Fibroblast of lung (primary cell): ENCODE data around the gene GP5. TPM values are rescaled to one million over a fixed set of nuclear protein-coding genes. Genes with fewer than 3 reads are reported as not detected.

Source experiments
- DNase-seq, 2 donors: peaks; one replicate each; pipeline versions ENCODE4 v3.0.0 to v3.0.0-alpha.2; 2010; ENCODE audit warnings: low read depth in 2 of 2
- H2AFZ ChIP-seq: 2 replicates; pipeline ENCODE4 v1.5.1; 2012; ENCODE audit warnings: low read length, control low read depth, inconsistent platforms
- H3K27ac ChIP-seq: 2 replicates; pipeline ENCODE4 v1.5.1; 2011; ENCODE audit warnings: low read length, control low read depth; ENCODE audit not compliant: insufficient read depth
- H3K27me3 ChIP-seq: 2 replicates; pipeline ENCODE4 v1.5.1; 2011; ENCODE audit warnings: mild to moderate bottlenecking, low read length; ENCODE audit not compliant: control insufficient read depth, insufficient read depth
- H3K36me3 ChIP-seq: 2 replicates; pipeline ENCODE4 v1.5.1; 2011; ENCODE audit warnings: low read length; ENCODE audit not compliant: control insufficient read depth, insufficient read depth
- H3K4me1 ChIP-seq: 2 replicates; pipeline ENCODE4 v1.5.1; 2011; ENCODE audit warnings: low read length; ENCODE audit not compliant: control insufficient read depth, insufficient read depth; ENCODE audit errors: extremely low read depth
- H3K4me2 ChIP-seq: 2 replicates; pipeline ENCODE4 v1.5.1; 2011; ENCODE audit warnings: low read length, control low read depth; ENCODE audit not compliant: insufficient read depth; ENCODE audit errors: extremely low read depth
- H3K4me3 ChIP-seq, 4 experiments: fragments of 200-600 bp in 1 of 4; sonication (generic) in 1 of 4; replicated peaks in 1 of 4; 2 replicates each; pipeline ENCODE4 v1.5.1; 2011 to 2016; ENCODE audit warnings: low read length in 4 of 4, low read depth in 3 of 4, mild to moderate bottlenecking in 3 of 4, control low read depth in 2 of 4, inconsistent platforms in 1 of 4, mixed read lengths in 1 of 4; ENCODE audit not compliant: insufficient read depth in 1 of 4; ENCODE audit errors: control extremely low read depth in 1 of 4
- H3K79me2 ChIP-seq: 2 replicates; pipeline ENCODE4 v1.5.1; 2012; ENCODE audit warnings: mild to moderate bottlenecking, low read length, inconsistent platforms; ENCODE audit not compliant: control insufficient read depth, insufficient read depth
- H3K9ac ChIP-seq: 2 replicates; pipeline ENCODE4 v1.5.1; 2011; ENCODE audit warnings: mild to moderate bottlenecking, low read length, control low read depth; ENCODE audit not compliant: insufficient read depth
- H3K9me3 ChIP-seq: 2 replicates; pipeline ENCODE4 v1.5.1; 2012; ENCODE audit warnings: low read depth, low read length; ENCODE audit not compliant: control insufficient read depth, insufficient read depth
- H4K20me1 ChIP-seq: 2 replicates; pipeline ENCODE4 v1.5.1; 2011; ENCODE audit warnings: low read length; ENCODE audit not compliant: control insufficient read depth, insufficient read depth; ENCODE audit errors: extremely low read depth
- CTCF ChIP-seq, 2 donors: IDR thresholded peaks in 1 of 2; conservative IDR thresholded peaks in 1 of 2; 1 replicate in 1 of 2; 2 replicates in 1 of 2; pipeline ENCODE4 v1.5.1; 2011 to 2012; ENCODE audit warnings: low read length in 2 of 2, control low read depth in 1 of 2, inconsistent platforms in 1 of 2, low read depth in 1 of 2, mild to moderate bottlenecking in 1 of 2
- EZH2 ChIP-seq: IDR thresholded peaks from 2 replicates; pipeline ENCODE4 v1.5.1; 2012; ENCODE audit warnings: low read length, control low read depth, mild to moderate bottlenecking; ENCODE audit errors: missing control alignments
- polyA plus RNA-seq, 2 donors: library from polyadenylated mRNA; depleted of rRNA in 1 of 2; stranded (reverse) in 1 of 2; unstranded in 1 of 2; fragments of >200 nt; gene quantifications; 2 replicates each; pipeline ENCODE4 v1.2.1, GENCODE V29; 2011 to 2012; ENCODE audit warnings: missing spikeins in 1 of 2
- total RNA-seq: library from RNA; depleted of rRNA; stranded (reverse); fragments of >200 nt; gene quantifications from 2 replicates; pipeline ENCODE4 v1.2.1, GENCODE V29; 2014

The GP5 gene
- total and polyA plus RNA-seq, 2 donors (not counting 1 experiment from before 2014, with no cell fraction given) = 0.06 to 0.17 TPM

DNA sequence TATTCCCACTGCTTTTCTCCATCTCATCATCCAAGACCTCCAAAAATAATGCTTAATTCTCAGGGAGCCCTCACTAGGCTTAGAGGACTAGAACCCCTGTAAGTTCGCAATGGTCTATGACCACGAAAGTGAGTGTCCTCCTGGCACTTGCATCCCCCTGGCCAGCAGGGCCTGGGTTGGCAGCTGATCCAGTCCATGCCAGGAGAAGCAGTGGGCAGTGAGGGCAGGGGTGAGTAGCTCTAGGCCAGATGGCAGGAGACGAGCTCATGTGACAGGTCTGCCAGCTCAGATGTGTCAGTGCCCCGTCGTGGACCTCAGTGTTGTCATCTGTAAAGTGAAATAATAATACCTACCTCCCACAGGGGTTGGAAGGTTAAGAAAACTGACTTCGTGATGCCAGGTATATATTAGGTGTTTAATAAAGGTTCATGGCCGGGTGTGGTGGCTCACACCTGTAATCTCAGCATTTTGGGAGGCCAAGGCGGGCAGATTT is 11.1 kb downstream of the GP5 start:
- H3K36me3 ChIP-seq = no peaks in the 10 kb centered on the region
- no peaks in the 10 kb centered on the region for H3K4me1 ChIP-seq
- no peaks in the 10 kb centered on the region for H3K79me2 ChIP-seq
- no peak overlapping the region for H3K4me3 ChIP-seq
- DNase-seq = no peak
- no peaks in the 10 kb centered on the region for H3K9me3 ChIP-seq
- no peak overlapping the region for H2AFZ ChIP-seq
- no peaks in the 10 kb centered on the region for H4K20me1 ChIP-seq
- no peak overlapping the region for H3K27ac ChIP-seq
- no peak overlapping the region for H3K4me2 ChIP-seq
- H3K9ac ChIP-seq = no peak overlapping the region
- peaks cover 21% of the 10 kb centered on the region for H3K27me3 ChIP-seq
- no peak for TF ChIP-seq EZH2
- no peak for TF ChIP-seq CTCF (conservative IDR thresholded peaks at IDR 0.05 in 1 of 2, IDR thresholded peaks at IDR 0.05 in 1 of 2; ENCODE audit: low read depth in 1 of 2, low read length in 2 of 2)

DNA sequence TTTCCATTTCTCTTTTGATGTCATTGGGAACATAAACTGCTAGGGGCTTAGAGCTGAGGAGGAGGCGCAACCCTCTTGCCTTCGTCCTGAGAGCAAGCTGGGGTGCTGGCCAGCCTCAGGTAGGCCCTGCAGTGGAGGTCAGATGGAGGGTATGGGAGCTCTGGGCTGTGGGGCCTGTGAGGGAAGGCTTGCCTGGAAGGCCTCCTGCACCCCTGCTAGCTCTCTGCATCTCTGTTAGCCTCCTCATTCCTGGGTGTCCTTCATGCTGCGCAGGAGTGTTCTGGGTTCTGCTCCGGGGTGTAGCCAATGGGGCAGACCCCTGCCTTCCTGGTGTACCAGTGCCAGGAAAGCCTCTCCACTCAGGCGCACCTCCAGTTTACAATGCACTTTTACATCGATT is 11.8 kb downstream of the GP5 start:
- TF ChIP-seq CTCF (conservative IDR thresholded peaks at IDR 0.05 in 1 of 2, IDR thresholded peaks at IDR 0.05 in 1 of 2; ENCODE audit: low read depth in 1 of 2, low read length in 2 of 2) (no peak), EZH2 (no peak)
- no peak overlapping the region for H2AFZ ChIP-seq
- no peaks in the 10 kb centered on the region for H3K4me1 ChIP-seq
- no peak overlapping the region for H3K4me2 ChIP-seq
- no peak overlapping the region for H3K4me3 ChIP-seq
- no peak for DNase-seq
- H3K9me3 ChIP-seq = no peaks in the 10 kb centered on the region
- H3K27me3 ChIP-seq = peaks cover 15% of the 10 kb centered on the region
- H3K9ac ChIP-seq = peak overlapping the region; percentile 16
- no peaks in the 10 kb centered on the region for H3K79me2 ChIP-seq
- no peaks in the 10 kb centered on the region for H3K36me3 ChIP-seq
- H4K20me1 ChIP-seq = no peaks in the 10 kb centered on the region
- H3K27ac ChIP-seq = no peak overlapping the region

DNA sequence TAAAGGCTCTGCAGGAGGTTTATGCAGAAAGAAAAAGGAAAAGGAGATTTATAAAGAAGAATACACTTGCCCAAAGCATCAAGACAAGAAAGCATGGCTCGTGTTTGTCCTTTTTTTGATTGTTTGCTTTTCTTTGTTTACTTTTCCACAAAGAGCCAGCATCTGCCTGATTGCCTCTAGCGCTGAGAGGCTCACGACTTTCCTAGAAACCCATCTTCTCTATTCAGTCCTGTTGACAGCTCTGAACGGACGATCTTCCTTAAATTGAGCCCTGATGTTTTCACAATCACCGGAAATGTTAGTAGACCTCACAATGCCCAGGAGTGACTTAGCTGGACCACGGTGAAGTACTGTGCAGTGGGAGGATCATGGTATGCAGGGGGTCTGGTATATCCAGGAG is 12.4 kb downstream of the GP5 start:
- H3K4me1 ChIP-seq = no peaks in the 10 kb centered on the region
- H3K27ac ChIP-seq = no peak overlapping the region
- peaks cover 15% of the 10 kb centered on the region for H3K27me3 ChIP-seq
- no peaks in the 10 kb centered on the region for H4K20me1 ChIP-seq
- no peaks in the 10 kb centered on the region for H3K79me2 ChIP-seq
- H3K9me3 ChIP-seq = no peaks in the 10 kb centered on the region
- H3K4me3 ChIP-seq = no peak overlapping the region
- DNase-seq = no peak
- H3K9ac ChIP-seq = no peak overlapping the region
- H3K4me2 ChIP-seq = no peak overlapping the region
- no peaks in the 10 kb centered on the region for H3K36me3 ChIP-seq
- no peak overlapping the region for H2AFZ ChIP-seq
- TF ChIP-seq EZH2 = no peak
- TF ChIP-seq CTCF (conservative IDR thresholded peaks at IDR 0.05 in 1 of 2, IDR thresholded peaks at IDR 0.05 in 1 of 2; ENCODE audit: low read depth in 1 of 2, low read length in 2 of 2) = no peak
